Non-pigmented ciliary epithelial cell (primary cell): Measurements from ENCODE around the gene CCDC91.

Experiments
- DNase-seq: peaks from one replicate; pipeline ENCODE4 v3.0.0-alpha.2; 2010; ENCODE audit warnings: low read depth

Gene CCDC91

GRCh38 chr12:28190321-28191050 is at the start of gene CCDC91:
CCDC91 (plus strand) TSS chr12:28190456; CDS start chr12:28257216, 66,760 bp downstream.
- DNase-seq: no peak

- DNase-seq: no peak
These were observed 46.2 kb upstream of the CCDC91 start for GRCh38 chr12:28144059-28144458.

- no peak for DNase-seq
These were observed 45.7 kb upstream of the CCDC91 start for GRCh38 chr12:28144532-28144931.

- no peak for DNase-seq
These were observed 45.0 kb upstream of the CCDC91 start for GRCh38 chr12:28145216-28145615.

- DNase-seq: no peak
These were observed 41.0 kb upstream of the CCDC91 start for GRCh38 chr12:28149279-28149678.

GRCh38 chr12:28156362-28156761 is 33.9 kb upstream of the CCDC91 start:
- no peak for DNase-seq

- no peak for DNase-seq
These were observed 33.5 kb upstream of the CCDC91 start for GRCh38 chr12:28156804-28157203.

- DNase-seq: no peak
These were observed 31.9 kb upstream of the CCDC91 start for GRCh38 chr12:28158353-28158752.

- no peak for DNase-seq
These were observed 30.6 kb upstream of the CCDC91 start for GRCh38 chr12:28159688-28160087.

GRCh38 chr12:28161697-28162096 is 28.6 kb upstream of the CCDC91 start:
- no peak for DNase-seq

- DNase-seq: no peak
These were observed 27.6 kb upstream of the CCDC91 start for GRCh38 chr12:28162697-28163096.

- DNase-seq: no peak
These were observed 25.5 kb upstream of the CCDC91 start for GRCh38 chr12:28164644-28165275.

- DNase-seq: no peak
These were observed 22.2 kb upstream of the CCDC91 start for GRCh38 chr12:28167981-28168485.

GRCh38 chr12:28171356-28172060 is 18.7 kb upstream of the CCDC91 start:
- no peak for DNase-seq

- no peak for DNase-seq
These were observed 17.7 kb upstream of the CCDC91 start for GRCh38 chr12:28172434-28173030.

- no peak for DNase-seq
These were observed 16.8 kb upstream of the CCDC91 start for GRCh38 chr12:28173440-28173839.

- DNase-seq: no peak
These were observed 15.1 kb upstream of the CCDC91 start for GRCh38 chr12:28175098-28175589.

GRCh38 chr12:28176295-28176694 is 14.0 kb upstream of the CCDC91 start:
- no peak for DNase-seq

GRCh38 chr12:28177461-28177860 is 12.8 kb upstream of the CCDC91 start:
- DNase-seq: no peak

- no peak for DNase-seq
These were observed 12.4 kb upstream of the CCDC91 start for GRCh38 chr12:28177905-28178304.

GRCh38 chr12:28178775-28179174 is 11.5 kb upstream of the CCDC91 start:
- DNase-seq: no peak

GRCh38 chr12:28180786-28181185 is 9.5 kb upstream of the CCDC91 start:
- DNase-seq: no peak
